ENCODE data around the gene BCAS3.

DNA sequence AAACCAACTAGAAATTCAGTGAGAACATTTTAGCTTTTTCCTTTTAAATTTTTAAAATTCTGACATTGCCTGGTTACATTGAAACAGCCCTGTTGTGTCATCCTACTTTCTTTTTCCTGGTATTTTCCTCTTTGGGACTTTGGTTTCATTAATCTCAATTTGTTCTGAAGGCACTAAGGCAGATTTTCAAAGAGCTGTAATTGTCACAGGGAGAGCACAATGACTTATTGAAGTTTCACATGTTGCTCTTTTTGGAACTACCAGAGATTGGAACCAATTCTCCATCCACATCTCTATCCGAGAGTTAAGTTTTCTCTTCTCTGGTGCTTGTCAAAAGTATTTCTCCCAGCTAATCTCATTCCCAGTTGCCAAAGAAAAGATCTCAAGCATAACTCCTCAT is 577.3 kb downstream of the BCAS3 start:
- TF ChIP-seq GATA2 (IDR thresholded peaks at IDR 0.05; ENCODE audit: low read depth, low read length) (no peak), GATA3 (IDR thresholded peaks at IDR 0.05; ENCODE audit: low read depth, low read length) (no peak)

Data from SH-SY5Y (cell line).